ENCODE results near the gene SPON1. TPM values are rescaled to one million over a fixed set of nuclear protein-coding genes. Genes with fewer than 3 reads are reported as not detected.
A peak's percentile ranks its signal among the peaks of the same experiment; 100 is the strongest.

Gene SPON1
- total RNA-seq, 1 experiment from 2014 or later: not detected

DNA sequence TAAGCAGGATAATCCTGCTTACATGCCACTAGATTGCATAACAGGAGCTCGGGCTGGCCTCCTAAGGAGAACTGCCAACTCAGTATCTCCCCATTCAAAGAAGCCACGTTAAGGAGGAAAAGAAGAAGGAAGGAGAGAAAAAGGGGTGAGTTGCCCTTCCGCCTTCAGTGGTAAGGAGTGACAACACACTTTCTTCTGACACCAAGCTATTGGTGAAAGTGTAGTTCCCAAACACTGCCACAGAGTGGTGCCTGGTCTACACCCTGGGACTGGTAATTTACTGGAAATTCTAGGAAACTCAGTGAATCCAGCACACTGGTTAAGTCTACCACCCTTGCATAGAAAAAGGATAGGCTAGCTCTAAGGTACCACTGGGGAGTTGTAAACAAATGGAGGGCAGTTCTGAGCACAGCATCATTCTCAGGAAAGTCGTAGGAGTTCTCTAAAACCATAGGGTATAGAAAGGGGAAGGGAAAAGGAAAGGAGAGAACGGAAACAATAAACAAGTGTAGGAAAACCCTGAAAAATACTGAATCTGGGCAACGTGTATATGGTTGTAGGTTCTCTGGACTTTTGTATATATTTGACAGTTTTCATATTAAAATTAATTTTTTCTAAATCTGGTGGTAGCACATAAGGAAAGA lies 338.3 kb downstream of the SPON1 start:
- Histone ChIP-seq H3K4me3 (ENCODE audit: low read length) (no peak overlapping the region), H3K4me1 (ENCODE audit: insufficient read depth, low read length) (no peaks in the 10 kb centered on the region), H3K4me2 (ENCODE audit: low read length) (no peak overlapping the region), H3K9me2 (replicated peaks; ENCODE audit: low read length) (no peaks in the 10 kb centered on the region), H3K27ac (ENCODE audit: low read length) (no peak overlapping the region), H3K36me3 (ENCODE audit: low read depth, low read length) (no peaks in the 10 kb centered on the region), H3K9ac (ENCODE audit: low read length) (no peak overlapping the region), H3K9me3 (ENCODE audit: low read length) (no peaks in the 10 kb centered on the region), H2AFZ (ENCODE audit: low read length) (no peak overlapping the region), H3K79me2 (ENCODE audit: low read length) (peaks cover 81% of the 10 kb centered on the region), H3F3A (ENCODE audit: low read length, unreplicated experiment) (no peaks in the 10 kb centered on the region), H4K20me1 (ENCODE audit: low read length) (no peaks in the 10 kb centered on the region), H3K27me3 (ENCODE audit: low read length) (no peaks in the 10 kb centered on the region)
- TF ChIP-seq EZH2 (IDR thresholded peaks at IDR 0.05; ENCODE audit: low read length, unreplicated experiment): no peak
- TF ChIP-seq, protein P1, sequence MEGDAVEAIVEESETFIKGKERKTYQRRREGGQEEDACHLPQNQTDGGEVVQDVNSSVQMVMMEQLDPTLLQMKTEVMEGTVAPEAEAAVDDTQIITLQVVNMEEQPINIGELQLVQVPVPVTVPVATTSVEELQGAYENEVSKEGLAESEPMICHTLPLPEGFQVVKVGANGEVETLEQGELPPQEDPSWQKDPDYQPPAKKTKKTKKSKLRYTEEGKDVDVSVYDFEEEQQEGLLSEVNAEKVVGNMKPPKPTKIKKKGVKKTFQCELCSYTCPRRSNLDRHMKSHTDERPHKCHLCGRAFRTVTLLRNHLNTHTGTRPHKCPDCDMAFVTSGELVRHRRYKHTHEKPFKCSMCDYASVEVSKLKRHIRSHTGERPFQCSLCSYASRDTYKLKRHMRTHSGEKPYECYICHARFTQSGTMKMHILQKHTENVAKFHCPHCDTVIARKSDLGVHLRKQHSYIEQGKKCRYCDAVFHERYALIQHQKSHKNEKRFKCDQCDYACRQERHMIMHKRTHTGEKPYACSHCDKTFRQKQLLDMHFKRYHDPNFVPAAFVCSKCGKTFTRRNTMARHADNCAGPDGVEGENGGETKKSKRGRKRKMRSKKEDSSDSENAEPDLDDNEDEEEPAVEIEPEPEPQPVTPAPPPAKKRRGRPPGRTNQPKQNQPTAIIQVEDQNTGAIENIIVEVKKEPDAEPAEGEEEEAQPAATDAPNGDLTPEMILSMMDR (conservative IDR thresholded peaks at IDR 0.05; ENCODE audit: low read depth, low read length): peak; percentile 89
- DNase-seq (peak; percentile 80), ATAC-seq (peak; percentile 98)
- intact Hi-C loops (cut with micrococcal nuclease): loop anchor here (1.0 kb wide), 2 partner anchors 119 to 155 kb away; no protein-coding TSS in a partner anchor
- ChIA-PET CTCF (interaction anchor here (0.6 to 2.1 kb wide), 11 partner anchors 12 to 1037 kb away, joined by 3 to 40 read pairs (median 5); no protein-coding TSS in a partner anchor), POLR2A (ENCODE audit: unreplicated experiment) (interaction anchor here (0.5 kb wide), 1 partner anchor 425 kb away, joined by 6 read pairs; no protein-coding TSS in a partner anchor)
- BruUV-seq (replicated peaks): no TSS peak

- Histone ChIP-seq H3K4me3 (ENCODE audit: low read length) (no peak overlapping the region), H3K4me1 (ENCODE audit: insufficient read depth, low read length) (peaks cover 19% of the 10 kb centered on the region), H3K27ac (ENCODE audit: low read length) (no peak overlapping the region), H3K9ac (ENCODE audit: low read length) (no peak overlapping the region), H3K27me3 (ENCODE audit: low read length) (no peaks in the 10 kb centered on the region), H3K36me3 (ENCODE audit: low read depth, low read length) (no peaks in the 10 kb centered on the region), H3K9me3 (ENCODE audit: low read length) (no peaks in the 10 kb centered on the region), H4K20me1 (ENCODE audit: low read length) (no peaks in the 10 kb centered on the region), H3K4me2 (ENCODE audit: low read length) (no peak overlapping the region), H3K79me2 (ENCODE audit: low read length) (peaks cover 79% of the 10 kb centered on the region), H2AFZ (ENCODE audit: low read length) (no peak overlapping the region), H3K9me2 (replicated peaks; ENCODE audit: low read length) (no peaks in the 10 kb centered on the region), H3F3A (ENCODE audit: low read length, unreplicated experiment) (no peaks in the 10 kb centered on the region)
- ATAC-seq: no peak
- ChIA-PET CTCF (no interaction called here), POLR2A (ENCODE audit: unreplicated experiment) (no interaction called here)
- BruUV-seq (replicated peaks): no TSS peak
- intact Hi-C loops (cut with micrococcal nuclease): no loop called here
- DNase-seq: no peak
- TF ChIP-seq EZH2phosphoT487 (IDR thresholded peaks at IDR 0.05; ENCODE audit: borderline replicate concordance, low read length) (no peak), EZH2 (IDR thresholded peaks at IDR 0.05; ENCODE audit: low read length, unreplicated experiment) (no peak)
- TF ChIP-seq, protein P1 (conservative IDR thresholded peaks at IDR 0.05; ENCODE audit: low read depth, low read length): no peak
Observed at GRCh38 chr11:14304601-14305000, 342.1 kb downstream of the SPON1 start.

GRCh38 chr11:14305649-14306048 lies 343.1 kb downstream of the SPON1 start:
- Histone ChIP-seq H3K4me3 (ENCODE audit: low read length) (no peak overlapping the region), H2AFZ (ENCODE audit: low read length) (no peak overlapping the region), H4K20me1 (ENCODE audit: low read length) (no peaks in the 10 kb centered on the region), H3K27ac (ENCODE audit: low read length) (no peak overlapping the region), H3F3A (ENCODE audit: low read length, unreplicated experiment) (no peaks in the 10 kb centered on the region), H3K36me3 (ENCODE audit: low read depth, low read length) (no peaks in the 10 kb centered on the region), H3K9me3 (ENCODE audit: low read length) (no peaks in the 10 kb centered on the region), H3K79me2 (ENCODE audit: low read length) (peaks cover 79% of the 10 kb centered on the region), H3K27me3 (ENCODE audit: low read length) (no peaks in the 10 kb centered on the region), H3K4me2 (ENCODE audit: low read length) (no peak overlapping the region), H3K9me2 (replicated peaks; ENCODE audit: low read length) (no peaks in the 10 kb centered on the region), H3K9ac (ENCODE audit: low read length) (no peak overlapping the region), H3K4me1 (ENCODE audit: insufficient read depth, low read length) (peaks cover 23% of the 10 kb centered on the region)
- no TSS peak for BruUV-seq (replicated peaks)
- TF ChIP-seq, protein P1 (conservative IDR thresholded peaks at IDR 0.05; ENCODE audit: low read depth, low read length): no peak
- no peak for TF ChIP-seq EZH2phosphoT487 (IDR thresholded peaks at IDR 0.05; ENCODE audit: borderline replicate concordance, low read length)
- TF ChIP-seq EZH2 (IDR thresholded peaks at IDR 0.05; ENCODE audit: low read length, unreplicated experiment): no peak
- intact Hi-C loops (cut with micrococcal nuclease): no loop called here
- DNase-seq: no peak
- ChIA-PET POLR2A (ENCODE audit: unreplicated experiment) (no interaction called here), CTCF (no interaction called here)
- no peak for ATAC-seq
